Mesenchymal stem cell (in vitro differentiated cells and primary cell): Measurements from ENCODE around the gene OBSL1.

Experiments
- DNase-seq: peaks from one replicate; pipeline ENCODE4 v3.0.0-alpha.2; 2013
- H2AFZ ChIP-seq: one replicate; pipeline ENCODE4 v1.6.1; 2013; ENCODE audit warnings: low read depth, mild to moderate bottlenecking, control low read depth, inconsistent platforms, low read length, moderate library complexity
- H2AK5ac ChIP-seq: 2 replicates; pipeline ENCODE4 v1.6.1; 2013; ENCODE audit warnings: low read length, moderate library complexity, mild to moderate bottlenecking, inconsistent platforms; ENCODE audit not compliant: severe bottlenecking
- H2BK120ac ChIP-seq: one replicate; pipeline ENCODE4 v1.6.1; 2013; ENCODE audit warnings: low read depth, mild to moderate bottlenecking, inconsistent platforms, low read length, moderate library complexity
- H2BK12ac ChIP-seq, 2 experiments: one replicate each; pipeline ENCODE4 v1.6.1; 2013; ENCODE audit warnings: inconsistent platforms in 2 of 2, low read length in 2 of 2, mild to moderate bottlenecking in 2 of 2, moderate library complexity in 2 of 2, control low read depth in 1 of 2
- H2BK15ac ChIP-seq: one replicate; pipeline ENCODE4 v1.6.1; 2013; ENCODE audit warnings: mild to moderate bottlenecking, low read depth, inconsistent platforms; ENCODE audit not compliant: poor library complexity, severe bottlenecking
- H2BK5ac ChIP-seq: 2 replicates; pipeline ENCODE4 v1.6.1; 2013; ENCODE audit warnings: low read depth, mild to moderate bottlenecking, low read length, control low read depth, inconsistent platforms; ENCODE audit not compliant: poor library complexity, severe bottlenecking
- H3K14ac ChIP-seq, 2 experiments: one replicate each; pipeline ENCODE4 v1.6.1; 2013; ENCODE audit warnings: inconsistent platforms in 2 of 2, low read length in 2 of 2, control low read depth in 1 of 2, mild to moderate bottlenecking in 1 of 2, moderate library complexity in 1 of 2
- H3K18ac ChIP-seq, 2 experiments: one replicate each; pipeline ENCODE4 v1.6.1; 2013; ENCODE audit warnings: inconsistent platforms in 2 of 2, low read length in 2 of 2, control low read depth in 1 of 2, low read depth in 1 of 2, mild to moderate bottlenecking in 1 of 2
- H3K23ac ChIP-seq, 2 experiments: one replicate each; pipeline ENCODE4 v1.6.1; 2013; ENCODE audit warnings: inconsistent platforms in 2 of 2, low read length in 2 of 2, mild to moderate bottlenecking in 2 of 2, moderate library complexity in 2 of 2, control low read depth in 1 of 2
- H3K27ac ChIP-seq: 2 replicates; pipeline ENCODE4 v1.5.1; 2013; ENCODE audit warnings: mild to moderate bottlenecking, moderate library complexity, low read length, control low read depth, inconsistent platforms; ENCODE audit not compliant: poor library complexity, severe bottlenecking
- H3K27me3 ChIP-seq, 2 experiments: 2 replicates each; pipeline versions ENCODE4 v1.6.1 to v1.7.0; 2013; ENCODE audit warnings: low read length in 2 of 2, mild to moderate bottlenecking in 2 of 2, moderate library complexity in 2 of 2, control low read depth in 1 of 2, inconsistent platforms in 1 of 2; ENCODE audit not compliant: control insufficient read depth in 1 of 2, insufficient read depth in 1 of 2
- H3K36me3 ChIP-seq, 2 experiments: 2 replicates each; pipeline versions ENCODE4 v1.6.1 to v1.7.0; 2013; ENCODE audit warnings: low read length in 2 of 2, control low read depth in 1 of 2, inconsistent platforms in 1 of 2, low read depth in 1 of 2, mild to moderate bottlenecking in 1 of 2; ENCODE audit not compliant: insufficient read depth in 2 of 2, control insufficient read depth in 1 of 2
- H3K4ac ChIP-seq, 2 experiments: one replicate each; pipeline ENCODE4 v1.6.1; 2013; ENCODE audit warnings: inconsistent platforms in 2 of 2, low read length in 2 of 2, mild to moderate bottlenecking in 2 of 2, moderate library complexity in 2 of 2, control low read depth in 1 of 2, low read depth in 1 of 2
- H3K4me1 ChIP-seq: 2 replicates; pipeline ENCODE4 v1.6.1; 2013; ENCODE audit warnings: low read depth, low read length, control low read depth; ENCODE audit not compliant: control insufficient read depth, insufficient read depth
- H3K4me2 ChIP-seq: 2 replicates; pipeline ENCODE4 v1.6.1; 2013; ENCODE audit warnings: low read length, mild to moderate bottlenecking, inconsistent platforms; ENCODE audit not compliant: poor library complexity, severe bottlenecking
- H3K4me3 ChIP-seq, 2 experiments: 2 replicates each; pipeline versions ENCODE4 v1.5.1 to v1.7.0; 2013; ENCODE audit warnings: low read length in 2 of 2, mild to moderate bottlenecking in 2 of 2, control low read depth in 1 of 2, low read depth in 1 of 2; ENCODE audit not compliant: insufficient read depth in 1 of 2
- H3K79me1 ChIP-seq: replicated peaks from 2 replicates; pipeline ENCODE4 v1.6.1; 2013; ENCODE audit warnings: mild to moderate bottlenecking, control low read depth, low read length, inconsistent platforms; ENCODE audit not compliant: poor library complexity, severe bottlenecking
- H3K9ac ChIP-seq: 2 replicates; pipeline ENCODE4 v1.7.0; 2013; ENCODE audit warnings: mild to moderate bottlenecking, low read length, moderate library complexity
- H3K9me3 ChIP-seq: 2 replicates; pipeline ENCODE4 v1.7.0; 2013; ENCODE audit warnings: mild to moderate bottlenecking, low read length; ENCODE audit not compliant: control insufficient read depth
- H4K8ac ChIP-seq: one replicate; pipeline ENCODE4 v1.6.1; 2013; ENCODE audit warnings: inconsistent platforms, mild to moderate bottlenecking, low read length, moderate library complexity
- H4K91ac ChIP-seq: one replicate; pipeline ENCODE4 v1.6.1; 2013; ENCODE audit warnings: mild to moderate bottlenecking, low read length, inconsistent platforms
- WGBS: methylation state at CpG from one replicate; pipeline ENCODE4 v1.1.7; 2013; ENCODE audit warnings: mixed read lengths; 5-methylcytosine and 5-hydroxymethylcytosine counted together

The OBSL1 gene

DNA sequence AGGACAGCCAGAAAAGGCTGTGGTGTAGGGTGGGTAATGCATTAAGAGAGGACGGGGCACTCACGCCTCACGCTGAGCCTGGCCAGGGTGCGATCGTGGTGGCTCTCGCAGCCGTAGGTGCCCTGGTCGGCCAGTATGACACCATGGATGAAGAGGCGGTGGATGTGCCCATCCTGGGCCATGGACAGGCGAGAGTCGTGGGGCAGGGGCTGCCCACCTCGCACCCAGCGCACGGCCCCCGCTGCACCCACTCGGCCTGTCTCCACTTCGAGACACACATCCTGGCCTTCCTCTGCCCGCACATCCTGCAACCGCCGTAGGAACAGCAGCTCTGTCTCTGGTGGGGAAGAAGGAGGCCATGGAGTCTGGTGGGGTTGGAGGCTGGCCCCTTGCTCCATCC, 15.4 kb downstream of the OBSL1 start:
- no peak overlapping the region for H3K9ac ChIP-seq
- no peak overlapping the region for H2BK12ac ChIP-seq
- peaks cover 30% of the 10 kb centered on the region for H3K4me1 ChIP-seq
- H3K36me3 ChIP-seq: peaks cover 0 to 4% of the 10 kb centered on the region in 2 experiments
- no peak for DNase-seq
- no peak overlapping the region for H3K27ac ChIP-seq
- 95% methylated on average over 19 of the region's 20 CpGs for WGBS
- no peak overlapping the region for H3K23ac ChIP-seq
- H4K91ac ChIP-seq: no peak overlapping the region
- no peak overlapping the region for H3K14ac ChIP-seq
- no peak overlapping the region for H2BK120ac ChIP-seq
- no peak overlapping the region for H3K18ac ChIP-seq
- H3K4me2 ChIP-seq: no peak overlapping the region
- H3K79me1 ChIP-seq: no peaks in the 10 kb centered on the region
- no peak overlapping the region for H2BK15ac ChIP-seq
- no peak overlapping the region for H3K4me3 ChIP-seq
- H2BK5ac ChIP-seq: no peak overlapping the region
- H2AK5ac ChIP-seq: no peak overlapping the region
- H3K9me3 ChIP-seq: no peaks in the 10 kb centered on the region
- H4K8ac ChIP-seq: no peak overlapping the region
- no peak overlapping the region for H3K4ac ChIP-seq
- no peak overlapping the region for H2AFZ ChIP-seq
- H3K27me3 ChIP-seq: peaks cover 13 to 17% of the 10 kb centered on the region in 2 experiments

DNA sequence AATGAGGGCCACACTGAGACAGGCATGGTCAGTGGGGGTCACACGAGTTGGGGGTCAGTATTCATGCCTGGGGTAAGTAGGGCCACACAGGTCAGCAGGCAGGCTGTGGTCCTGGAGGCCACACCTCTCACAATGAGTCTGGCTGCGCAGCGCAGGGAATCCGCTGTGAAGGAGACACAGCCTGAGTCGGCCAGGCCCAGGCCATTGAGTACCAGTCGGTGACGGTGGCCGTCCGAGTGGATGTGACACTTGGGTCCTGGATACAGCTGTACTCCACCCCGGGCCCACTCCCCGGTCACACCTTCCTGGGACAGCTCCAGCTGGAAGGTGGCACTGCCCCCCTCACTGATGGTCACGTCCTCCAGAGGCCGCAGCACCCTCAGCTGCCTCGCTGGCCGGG, 17.0 kb downstream of the OBSL1 start:
- WGBS: 90% methylated on average over 15 of the region's 15 CpGs
- Histone ChIP-seq H2BK120ac (no peak overlapping the region), H3K79me1 (no peaks in the 10 kb centered on the region), H3K4ac (no peak overlapping the region), H3K27me3 (peaks cover 13 to 17% of the 10 kb centered on the region in 2 experiments), H3K14ac (no peak overlapping the region), H2BK15ac (no peak overlapping the region), H4K8ac (no peak overlapping the region), H4K91ac (no peak overlapping the region), H3K36me3 (peaks cover 5 to 17% of the 10 kb centered on the region in 2 experiments), H2AFZ (no peak overlapping the region), H2AK5ac (no peak overlapping the region), H2BK12ac (no peak overlapping the region), H3K4me3 (no peak overlapping the region), H2BK5ac (no peak overlapping the region), H3K23ac (no peak overlapping the region), H3K9me3 (no peaks in the 10 kb centered on the region), H3K27ac (no peak overlapping the region), H3K4me1 (peaks cover 25% of the 10 kb centered on the region), H3K18ac (no peak overlapping the region), H3K4me2 (no peak overlapping the region), H3K9ac (no peak overlapping the region)
- DNase-seq: no peak

- no peak overlapping the region for H4K91ac ChIP-seq
- peak overlapping the region; percentile 55 for H3K9ac ChIP-seq
- H3K4me3 ChIP-seq: peak overlapping the region in 1 of 2 experiments; percentile 80
- H3K9me3 ChIP-seq: no peaks in the 10 kb centered on the region
- no peak overlapping the region for H4K8ac ChIP-seq
- peak overlapping the region; percentile 26 for H2BK15ac ChIP-seq
- no peak overlapping the region for H3K27ac ChIP-seq
- no peak overlapping the region for H2AK5ac ChIP-seq
- H3K23ac ChIP-seq: no peak overlapping the region
- H3K4me2 ChIP-seq: no peak overlapping the region
- H2BK5ac ChIP-seq: no peak overlapping the region
- H2AFZ ChIP-seq: no peak overlapping the region
- 92% methylated on average over 12 of the region's 12 CpGs for WGBS
- H3K36me3 ChIP-seq: peaks cover 6 to 17% of the 10 kb centered on the region in 2 experiments
- peaks cover 13 to 17% of the 10 kb centered on the region in 2 experiments for H3K27me3 ChIP-seq
- H2BK12ac ChIP-seq: no peak overlapping the region
- no peak overlapping the region for H3K18ac ChIP-seq
- H3K4ac ChIP-seq: no peak overlapping the region
- peaks cover 21% of the 10 kb centered on the region for H3K4me1 ChIP-seq
- H2BK120ac ChIP-seq: no peak overlapping the region
- DNase-seq: no peak
- no peaks in the 10 kb centered on the region for H3K79me1 ChIP-seq
- no peak overlapping the region for H3K14ac ChIP-seq
These were observed 17.8 kb downstream of the OBSL1 start for GRCh38 chr2:219553463-219553963.

DNA sequence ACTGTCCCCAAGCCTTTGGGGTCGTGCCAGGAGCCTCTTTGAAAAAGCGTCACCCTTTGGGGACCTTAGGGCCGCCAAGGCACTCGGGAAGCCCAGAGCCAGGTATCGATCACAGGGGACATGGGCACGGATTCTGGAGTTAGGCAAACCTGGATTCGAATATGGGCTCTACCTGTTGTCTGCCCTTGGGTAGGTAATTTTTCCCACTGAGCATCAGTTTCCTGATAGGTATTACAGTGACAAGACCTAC, 18.2 kb downstream of the OBSL1 start:
- 34% methylated on average over 7 of the region's 7 CpGs for WGBS
- H3K9me3 ChIP-seq: no peaks in the 10 kb centered on the region

More for the DNA sequence above, 18.2 kb downstream of the OBSL1 start:
- Histone ChIP-seq H4K8ac (no peak overlapping the region), H3K23ac (no peak overlapping the region), H3K4ac (no peak overlapping the region), H2AFZ (peak overlapping the region; percentile 79), H2BK120ac (no peak overlapping the region), H3K4me3 (peak overlapping the region in 1 of 2 experiments; percentile 80), H3K9ac (peak overlapping the region; percentile 55), H4K91ac (no peak overlapping the region), H3K27me3 (peaks cover 13 to 17% of the 10 kb centered on the region in 2 experiments), H2BK5ac (no peak overlapping the region), H3K18ac (no peak overlapping the region), H2BK12ac (no peak overlapping the region), H3K4me2 (peak overlapping the region; percentile 83), H3K14ac (no peak overlapping the region), H3K79me1 (no peaks in the 10 kb centered on the region), H2AK5ac (no peak overlapping the region), H3K4me1 (peaks cover 19% of the 10 kb centered on the region), H3K27ac (no peak overlapping the region), H3K36me3 (peaks cover 10 to 17% of the 10 kb centered on the region in 2 experiments), H2BK15ac (no peak overlapping the region)
- DNase-seq: no peak
